Erythroblast (primary cell): ENCODE results near the gene PTCHD4.

Experiments used
- GATA1 ChIP-seq: IDR thresholded peaks from 2 replicates; pipeline ENCODE4 v1.6.1; 2011; ENCODE audit warnings: low read depth, mild to moderate bottlenecking, control low read depth, low read length, moderate library complexity
- POLR2A ChIP-seq: IDR thresholded peaks from 2 replicates; pipeline ENCODE4 v1.6.1; 2011; ENCODE audit warnings: mild to moderate bottlenecking, low read length

GRCh38 chr6:48109944-48110343 is 1.1 kb downstream of the PTCHD4 start:
- TF ChIP-seq POLR2A = no peak
- TF ChIP-seq GATA1 = no peak
